ENCODE measurements around the gene PDPN.

DNA sequence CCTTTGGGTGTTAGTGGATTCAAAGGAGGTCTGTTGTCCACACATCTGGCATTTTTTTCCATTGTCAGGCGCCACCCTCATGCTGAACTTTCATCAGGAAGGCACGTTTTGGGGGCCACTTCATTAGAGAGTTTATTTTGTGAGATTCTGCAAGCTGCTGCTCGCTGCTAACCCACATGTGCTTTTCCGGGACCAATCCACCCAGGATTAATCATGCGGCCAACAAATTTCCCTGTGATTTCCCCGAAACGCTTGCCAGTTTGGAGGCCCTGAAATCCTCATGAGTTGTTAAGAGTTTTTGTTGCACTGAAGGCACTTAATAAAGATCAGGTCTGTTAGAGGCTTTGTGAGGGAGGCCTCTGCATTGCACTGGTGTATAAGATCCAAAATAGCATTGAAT is 2.4 kb downstream of the PDPN start:
- TF ChIP-seq CTCF (IDR thresholded peaks at IDR 0.05) (no peak), POLR2A (IDR thresholded peaks at IDR 0.05) (no peak), EP300 (IDR thresholded peaks at IDR 0.05) (no peak)
